Activated CD8-positive, alpha-beta memory T cell treated with anti-CD3 and anti-CD28 coated beads for 48 hours (primary cell): ENCODE data around the gene IGFL2.
"Not testable (repeated sequence)": the region's sequence is repeated elsewhere in the genome, so short reads cannot be mapped to it uniquely, and the experiment has no call there.

Source experiments
- DNase-seq, 3 experiments: peaks; one replicate each; pipeline ENCODE4 v3.0.0-alpha.2; 2020; ENCODE audit warnings: low read depth in 2 of 3, low spot score in 2 of 3

The IGFL2 gene

DNA sequence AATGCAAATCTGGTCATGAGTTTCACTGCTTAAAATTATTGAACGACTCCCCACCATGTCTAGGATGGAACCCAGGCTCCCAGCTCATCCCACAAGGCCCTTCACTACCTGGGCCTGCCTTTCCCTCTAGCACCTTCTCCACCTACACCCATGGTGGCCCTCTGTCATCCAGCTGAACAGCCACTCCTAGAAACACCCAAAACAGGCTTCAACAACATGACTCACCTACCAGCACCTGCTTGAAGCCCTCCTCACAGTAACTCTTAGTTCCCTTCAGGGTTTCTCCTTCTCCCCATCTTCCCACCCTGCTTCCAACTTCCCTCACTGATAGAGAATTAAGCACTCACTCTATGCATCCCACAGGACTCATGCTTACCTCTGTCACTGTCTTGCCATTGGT, 6.6 kb upstream of the IGFL2 start:
- DNase-seq: no peak

DNA sequence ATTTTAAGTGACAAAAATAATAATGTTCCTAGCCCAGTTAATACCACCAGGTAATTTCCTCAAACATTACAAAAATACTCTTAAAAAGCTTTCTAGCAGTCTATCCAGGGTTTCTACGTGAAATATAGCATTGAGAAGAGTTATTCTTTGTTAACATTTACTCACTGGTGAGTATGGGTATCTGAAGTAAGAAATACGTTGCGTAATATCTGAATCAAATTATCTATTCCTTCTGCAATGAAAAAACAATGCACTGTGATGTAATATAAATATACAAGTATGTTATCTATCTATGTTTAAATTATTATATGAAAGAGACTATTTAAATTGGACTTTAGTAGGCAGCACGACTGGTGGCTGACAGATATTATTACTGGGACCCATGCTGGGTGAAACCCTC, 5.7 kb upstream of the IGFL2 start:
- DNase-seq: no peak

DNA sequence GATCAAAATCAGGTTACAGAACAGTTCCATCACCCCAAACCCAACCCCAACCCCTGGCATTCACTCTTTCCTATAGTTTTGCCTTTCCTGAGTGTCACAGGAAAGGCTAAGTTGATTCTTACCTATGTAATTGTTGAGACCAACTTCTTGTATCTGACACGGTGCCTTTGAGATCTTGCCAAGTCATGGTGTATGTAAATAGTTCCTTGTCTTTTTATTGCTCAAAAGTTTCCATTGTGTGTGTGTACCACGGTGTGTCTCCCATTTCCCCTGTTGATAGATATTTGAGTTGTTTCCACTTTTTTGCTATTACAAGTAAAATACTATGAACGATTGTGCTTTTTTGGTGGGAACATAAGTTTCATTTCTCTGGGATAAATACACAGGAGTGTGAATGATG, 3.3 kb upstream of the IGFL2 start:
- DNase-seq: no peak

DNA sequence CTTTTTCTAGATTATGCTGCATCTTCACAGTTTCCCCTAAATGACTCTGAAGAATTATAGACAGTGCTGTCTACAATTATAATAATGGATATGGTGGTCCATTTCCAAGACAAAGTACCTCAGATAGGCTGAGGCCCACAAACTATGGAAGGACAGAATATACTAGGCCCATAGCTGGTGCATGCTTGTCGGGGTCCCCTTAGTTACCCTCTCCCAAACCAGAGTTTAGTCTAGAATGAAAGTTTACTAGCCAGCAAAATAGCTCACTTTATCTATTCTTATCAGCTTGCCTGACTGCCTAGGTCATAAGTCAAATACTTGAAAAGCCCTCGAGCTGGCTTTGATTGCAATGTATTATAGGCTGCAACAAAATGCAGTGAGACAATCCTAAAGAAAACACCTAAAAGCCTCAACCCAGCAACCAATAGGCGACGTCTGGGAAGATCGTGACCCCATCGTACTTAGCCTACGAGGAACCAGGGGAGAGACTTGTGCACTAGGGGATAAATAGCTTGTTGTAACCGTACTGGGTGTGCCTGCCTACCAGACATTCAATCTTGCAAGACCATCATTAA, 785 bp upstream of the IGFL2 start:
- no peak for DNase-seq

DNA sequence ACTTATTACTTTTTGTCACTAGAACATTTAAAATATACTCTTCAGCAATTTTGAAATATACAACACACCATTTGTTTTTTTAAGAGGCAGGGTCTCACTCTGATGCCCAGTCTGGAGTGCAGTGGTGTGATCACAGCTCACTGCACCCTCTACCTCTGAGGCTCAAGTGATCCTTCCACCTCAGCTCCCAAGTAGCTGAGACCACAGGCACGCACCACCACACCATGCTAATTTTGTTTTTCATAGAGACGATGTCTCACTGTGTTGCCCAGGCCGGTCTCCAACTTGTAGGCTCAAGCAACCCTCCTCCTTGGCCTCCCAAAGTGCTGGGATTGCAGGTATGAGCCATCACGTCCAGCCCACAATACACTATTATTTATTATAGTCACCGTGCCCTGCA, 2.6 kb downstream of the IGFL2 start:
- no peak for DNase-seq

DNA sequence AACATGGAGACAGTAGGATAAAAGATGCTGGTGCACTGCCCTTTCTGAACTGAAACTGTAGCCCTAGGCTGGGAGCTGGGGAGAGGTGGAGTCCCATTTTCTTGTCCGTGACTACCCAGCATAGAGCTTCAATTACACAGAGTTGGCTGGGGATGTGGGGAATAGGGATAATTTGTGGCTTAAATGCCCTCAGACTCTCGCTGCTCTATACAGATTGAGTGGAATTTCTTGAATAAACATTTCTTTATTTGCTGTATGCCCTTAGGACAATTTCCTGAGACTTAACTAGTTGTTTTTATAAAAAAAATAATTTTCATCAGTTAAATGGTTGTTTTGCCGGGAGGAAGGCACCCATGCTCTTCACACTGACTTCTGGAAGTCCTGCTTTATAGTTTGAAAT, 7.2 kb downstream of the IGFL2 start:
- no peak for DNase-seq

DNA sequence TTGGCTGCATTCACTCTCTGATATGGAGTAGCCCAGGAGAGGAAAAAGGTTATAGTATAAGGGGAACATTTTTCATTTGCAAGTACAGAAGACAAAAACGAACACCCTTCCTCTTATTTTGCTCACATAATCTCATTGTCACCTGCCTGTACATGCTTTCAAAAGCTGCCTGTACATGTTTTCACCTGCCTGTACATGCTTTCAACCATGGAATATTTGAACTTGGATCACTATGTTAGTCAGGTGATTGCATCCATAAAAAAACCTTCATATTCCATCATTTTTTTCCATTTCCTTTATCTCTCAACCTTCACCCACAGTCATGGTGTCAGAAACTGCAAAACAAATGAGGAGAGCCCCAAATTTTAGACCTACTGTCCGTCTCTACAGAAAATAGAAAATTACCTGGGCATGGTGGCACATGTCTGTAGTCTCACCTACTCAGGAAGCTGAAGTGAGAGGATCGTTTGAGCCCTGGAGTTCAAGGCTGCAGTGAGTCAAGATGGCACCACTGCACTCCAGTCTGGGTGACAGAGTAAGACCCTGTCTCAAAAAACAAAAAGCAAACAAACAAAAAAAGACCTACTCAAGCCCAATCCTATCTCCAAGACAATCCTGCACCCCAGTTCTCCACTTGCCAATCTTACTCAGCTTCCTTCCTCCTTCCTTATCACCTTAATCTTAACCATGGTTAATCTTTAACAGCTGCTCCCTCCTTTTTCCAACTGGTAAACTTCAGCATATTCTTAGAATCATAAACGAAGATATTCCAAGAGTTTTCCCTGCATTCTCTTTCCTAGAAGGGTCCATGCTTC, 11.6 kb downstream of the IGFL2 start:
- DNase-seq: no peak

DNA sequence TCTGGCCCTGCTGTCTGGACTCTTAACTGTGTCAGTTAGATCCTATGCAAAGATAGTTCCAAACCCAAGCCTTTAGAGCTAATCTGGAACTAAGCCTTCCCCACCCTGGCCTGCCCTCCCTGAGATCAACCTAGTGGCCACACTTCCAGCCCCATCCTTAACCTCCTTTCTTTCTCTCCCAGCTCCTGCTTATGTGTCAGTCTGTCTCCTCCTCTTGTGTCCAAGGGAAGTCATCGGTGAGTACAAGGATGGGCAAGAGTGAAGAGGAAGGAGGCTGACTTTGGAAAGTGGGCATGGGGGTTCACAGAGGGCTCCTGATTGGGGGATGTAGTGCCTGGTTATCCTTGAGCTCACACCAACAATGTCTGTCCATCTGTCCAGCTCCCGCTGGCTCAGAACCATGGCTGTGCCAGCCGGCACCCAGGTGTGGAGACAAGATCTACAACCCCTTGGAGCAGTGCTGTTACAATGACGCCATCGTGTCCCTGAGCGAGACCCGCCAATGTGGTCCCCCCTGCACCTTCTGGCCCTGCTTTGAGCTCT, 12.3 kb downstream of the IGFL2 start:
- no peak for DNase-seq

DNA sequence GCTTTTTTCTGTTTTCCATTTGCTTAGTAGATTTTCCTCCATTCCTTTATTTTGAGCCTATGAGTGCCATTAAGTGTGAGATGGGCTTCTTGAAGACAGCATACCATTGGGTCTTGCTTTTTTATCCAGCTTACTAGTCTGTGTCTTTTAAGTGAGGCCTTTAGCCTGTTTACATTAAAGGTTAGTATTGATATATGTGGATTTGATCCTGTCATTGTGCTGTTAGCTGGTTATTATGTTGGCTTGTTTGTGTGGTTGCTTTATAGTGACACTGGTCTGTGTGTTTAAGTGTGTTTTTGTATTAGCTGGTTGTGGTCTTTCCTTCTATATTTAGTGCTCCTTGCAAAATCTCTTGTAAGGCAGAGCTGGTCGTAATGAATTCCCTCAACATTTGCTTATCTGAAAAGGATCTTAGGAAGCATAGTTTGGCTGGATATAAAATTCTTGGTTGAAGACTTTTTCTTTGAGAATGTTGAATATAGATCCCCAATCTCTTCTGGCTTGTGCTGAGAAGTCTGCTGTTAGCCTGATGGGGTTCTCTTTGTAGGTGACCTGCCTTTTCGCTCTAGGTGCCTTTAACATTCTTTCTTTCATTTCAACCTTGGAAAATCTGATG, 13.7 kb downstream of the IGFL2 start:
- DNase-seq: not testable (repeated sequence)

DNA sequence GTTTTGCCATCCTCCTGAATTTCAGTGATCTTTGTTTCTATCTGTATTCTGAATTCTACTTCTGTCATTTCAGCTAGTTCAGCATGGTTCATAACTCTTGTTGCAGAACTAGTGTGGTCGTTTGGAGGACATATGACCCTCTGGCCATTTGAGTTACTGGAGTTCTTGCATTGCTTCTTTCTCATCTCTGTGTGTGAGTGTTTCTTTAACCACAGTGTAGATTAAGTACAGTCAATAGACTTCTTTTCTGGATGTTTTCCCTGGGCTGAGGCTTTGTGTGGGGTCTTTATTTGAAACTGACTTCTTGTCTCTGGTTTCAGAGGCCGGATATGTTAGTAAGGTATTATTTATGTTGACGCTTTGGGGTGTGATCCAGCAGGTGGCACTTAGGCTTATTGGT, 14.7 kb downstream of the IGFL2 start:
- DNase-seq: no peak

DNA sequence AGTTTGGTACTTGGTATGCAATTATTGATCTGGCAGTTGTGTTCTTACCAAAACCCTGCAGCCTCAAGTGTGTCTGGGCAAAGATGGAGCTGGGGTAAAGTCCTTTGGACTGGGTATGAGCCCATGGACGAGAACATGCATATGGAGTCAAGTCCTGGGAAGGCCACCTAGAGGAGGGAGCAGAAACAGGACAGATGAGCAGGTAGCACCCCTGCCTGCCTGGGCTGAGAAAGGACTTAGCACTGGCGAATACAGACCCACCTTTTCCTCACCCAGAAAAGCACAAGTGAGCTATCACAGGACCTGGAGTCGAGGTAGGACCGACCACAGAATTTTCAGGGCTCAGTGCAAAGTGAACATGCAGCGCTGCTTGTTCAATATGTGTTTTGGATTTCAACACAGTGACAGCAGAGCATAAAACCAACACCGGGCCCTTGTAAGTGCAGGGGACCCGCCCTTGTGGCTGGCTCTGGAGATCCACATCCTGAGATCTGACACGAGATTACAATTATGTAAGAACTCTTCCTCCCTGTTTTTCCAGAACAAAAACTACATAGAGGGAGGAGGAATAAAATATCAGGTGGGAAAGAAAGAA, 25.9 kb downstream of the IGFL2 start:
- DNase-seq: no peak

DNA sequence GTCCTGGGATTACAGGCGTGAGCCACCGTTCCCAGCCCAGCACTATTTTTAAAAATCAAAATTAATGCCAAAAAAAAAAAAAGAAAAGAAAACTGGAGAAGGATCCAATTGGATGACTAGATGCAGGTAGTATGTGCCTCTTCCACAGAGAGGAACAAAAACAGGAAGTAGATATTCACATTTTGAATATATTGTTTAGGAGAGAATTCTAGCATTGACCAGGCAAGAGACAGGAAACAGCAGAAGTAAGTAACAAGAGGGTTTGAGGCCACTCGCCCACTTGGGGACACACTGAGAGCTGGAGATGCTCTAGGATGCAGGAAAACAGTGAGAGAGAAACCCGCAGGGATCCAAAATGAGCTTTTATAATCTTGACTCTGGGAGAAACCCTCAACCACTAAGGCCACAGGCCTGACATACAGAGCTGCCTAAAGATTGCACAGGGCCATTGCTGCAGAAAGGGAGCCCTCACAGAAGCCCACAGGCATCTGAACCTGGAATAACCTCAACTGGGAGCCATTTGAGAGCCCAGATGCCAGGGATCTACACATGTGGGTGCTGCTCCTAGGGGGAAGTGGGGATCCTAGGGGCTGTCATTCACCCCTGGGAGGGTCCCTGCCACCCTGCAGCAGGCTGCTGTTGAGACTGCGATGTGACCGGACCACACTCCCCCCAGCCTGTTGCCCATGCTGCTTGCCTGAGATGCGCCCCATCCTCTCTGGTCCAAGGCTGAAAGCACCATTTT, 28.2 kb downstream of the IGFL2 start:
- DNase-seq: no peak

DNA sequence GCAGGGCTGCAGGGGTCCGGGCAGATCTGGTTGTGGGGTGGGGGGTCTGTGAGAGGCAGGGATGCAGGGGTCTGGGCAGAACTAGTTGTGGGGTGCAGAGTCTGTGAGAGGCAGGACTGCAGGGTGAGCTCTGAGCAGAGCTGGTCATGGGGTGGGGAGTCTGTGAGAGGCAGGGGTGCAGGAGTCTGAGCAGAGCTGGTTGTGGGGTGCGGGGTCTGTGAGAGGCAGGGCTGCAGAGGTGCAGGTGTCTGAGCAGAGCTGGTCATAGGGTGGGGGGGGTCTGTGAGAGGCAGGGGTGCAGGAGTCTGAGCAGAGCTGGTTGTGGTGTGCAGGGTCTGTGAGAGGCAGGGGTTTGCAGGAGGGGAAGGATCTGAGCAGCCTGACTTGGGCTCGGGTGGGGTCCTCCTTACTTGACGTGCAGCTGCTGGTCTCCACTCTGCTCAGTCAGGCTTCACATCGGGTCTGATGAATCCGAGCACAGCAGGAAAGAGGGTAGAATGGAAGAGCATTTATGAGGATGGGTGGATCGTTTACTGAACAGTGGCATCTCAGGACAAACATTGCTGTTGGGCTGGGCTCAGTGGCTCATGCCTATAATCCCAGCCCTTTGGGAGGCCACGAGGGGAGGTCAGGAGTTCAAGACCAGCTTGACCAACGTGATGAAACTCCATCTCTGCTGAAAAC, 31.2 kb downstream of the IGFL2 start:
- DNase-seq: no peak

DNA sequence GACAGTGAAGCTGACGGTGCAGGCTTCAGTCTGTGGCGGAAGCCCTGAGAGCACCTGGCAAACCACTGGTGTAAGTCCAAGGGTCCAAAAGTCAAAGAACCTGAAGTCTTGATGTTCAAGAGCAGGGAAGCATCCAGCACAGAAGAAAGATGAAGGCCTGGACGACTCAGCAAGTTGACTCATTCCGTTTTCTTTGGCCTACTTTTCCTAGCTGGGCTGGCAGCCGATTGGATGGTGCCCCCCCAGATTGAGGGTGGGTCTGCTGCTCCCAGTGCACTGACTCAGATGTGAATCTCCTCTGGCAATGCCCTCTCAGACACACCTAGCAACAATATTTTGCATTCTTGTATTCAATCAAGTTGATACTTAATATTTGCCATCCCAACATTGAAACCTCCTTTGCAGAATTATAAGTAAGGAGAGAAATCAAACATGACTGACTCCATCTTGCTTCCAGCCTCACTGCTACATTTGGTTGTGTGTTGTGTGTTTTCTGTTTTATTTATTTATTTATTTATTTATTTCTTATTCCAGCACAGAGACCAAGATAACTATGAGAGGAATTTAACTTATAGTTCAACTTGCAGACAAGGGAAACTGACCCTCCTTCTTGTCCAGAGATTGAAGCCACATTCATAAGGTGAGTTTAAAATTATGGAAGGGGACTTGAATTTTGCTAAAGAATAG, 32.8 kb downstream of the IGFL2 start:
- DNase-seq: no peak

DNA sequence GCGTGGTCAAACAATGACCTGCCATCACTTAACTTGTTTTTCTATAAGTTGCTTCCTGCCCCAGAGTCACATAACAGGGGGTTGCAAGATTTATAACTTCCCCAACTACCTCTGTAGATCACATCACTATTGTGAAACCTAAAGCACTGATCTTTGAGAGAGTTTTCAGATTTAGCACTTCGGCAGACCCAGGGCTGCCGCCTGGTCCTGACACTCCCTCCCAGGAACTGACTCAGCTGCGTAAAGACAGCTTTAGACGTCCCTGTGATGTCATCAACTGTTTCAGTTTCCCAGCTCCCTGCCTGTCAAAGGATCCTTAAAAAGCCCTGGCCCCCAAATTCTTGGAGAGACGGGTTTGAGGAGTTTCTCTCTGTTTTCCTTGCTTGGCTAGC, 33.3 kb downstream of the IGFL2 start:
- DNase-seq: no peak

DNA sequence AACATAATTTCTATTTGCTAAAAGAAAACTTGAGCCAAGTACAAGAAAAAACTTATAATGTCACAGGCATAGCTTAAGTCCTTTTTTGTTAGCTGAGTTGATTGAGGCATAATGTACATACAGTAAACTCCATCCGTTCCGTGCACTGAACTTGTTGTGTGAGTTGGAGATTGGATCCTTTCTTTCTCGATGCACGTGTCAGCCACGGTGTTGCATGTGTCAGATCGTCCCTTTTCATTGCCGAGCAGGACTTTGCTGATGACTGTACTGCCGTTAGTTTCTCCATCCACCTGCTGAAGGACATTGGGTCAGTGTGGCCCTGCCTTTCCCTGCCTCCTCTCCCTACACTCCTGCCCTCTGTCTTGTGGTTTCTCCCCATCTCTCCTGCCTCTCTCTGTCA, 34.4 kb downstream of the IGFL2 start:
- no peak for DNase-seq

DNA sequence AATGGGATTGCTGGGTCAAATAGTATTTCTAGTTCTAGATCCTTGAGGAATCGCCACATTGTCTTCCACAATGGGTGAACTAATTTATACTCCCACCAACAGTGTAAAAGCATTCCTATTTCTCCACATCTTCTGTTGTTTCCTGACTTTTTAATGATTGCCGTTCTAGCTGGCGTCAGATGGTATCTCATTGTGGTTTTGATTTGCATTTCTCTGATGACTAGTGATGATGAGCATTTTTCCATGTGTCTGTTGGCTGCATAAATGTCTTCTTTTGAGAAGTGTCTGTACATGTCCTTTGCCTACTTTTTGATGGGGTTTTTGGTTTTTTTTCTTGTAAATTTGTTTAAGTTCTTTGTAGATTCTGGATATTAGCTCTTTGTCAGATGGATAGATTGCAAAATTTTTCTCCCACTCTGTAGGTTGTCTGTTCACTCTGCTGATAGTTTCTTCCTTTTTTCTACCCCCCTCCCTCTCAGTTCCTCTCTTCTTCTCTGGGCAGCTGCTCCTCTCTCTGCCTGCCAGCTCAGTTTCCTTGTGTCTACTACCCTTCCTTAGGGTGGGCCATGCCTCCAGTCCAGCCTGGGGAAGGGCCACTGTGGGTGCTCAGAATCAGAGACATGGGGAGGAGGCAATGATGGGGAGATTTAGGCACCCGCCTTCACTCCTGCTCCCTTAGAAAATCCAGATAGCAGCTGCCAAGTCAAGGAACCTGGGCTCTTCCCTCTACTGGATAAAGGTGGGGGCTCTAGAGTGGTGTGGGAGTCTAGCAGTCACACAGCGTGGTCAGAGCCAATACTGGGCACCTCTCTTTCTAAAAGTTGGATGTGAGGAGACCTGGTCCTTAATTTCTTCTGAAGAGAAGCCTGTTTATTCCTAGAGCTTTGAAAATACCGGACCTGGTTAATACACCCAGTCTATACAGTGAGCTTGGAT, 37.0 kb downstream of the IGFL2 start:
- not testable (repeated sequence) for DNase-seq

DNA sequence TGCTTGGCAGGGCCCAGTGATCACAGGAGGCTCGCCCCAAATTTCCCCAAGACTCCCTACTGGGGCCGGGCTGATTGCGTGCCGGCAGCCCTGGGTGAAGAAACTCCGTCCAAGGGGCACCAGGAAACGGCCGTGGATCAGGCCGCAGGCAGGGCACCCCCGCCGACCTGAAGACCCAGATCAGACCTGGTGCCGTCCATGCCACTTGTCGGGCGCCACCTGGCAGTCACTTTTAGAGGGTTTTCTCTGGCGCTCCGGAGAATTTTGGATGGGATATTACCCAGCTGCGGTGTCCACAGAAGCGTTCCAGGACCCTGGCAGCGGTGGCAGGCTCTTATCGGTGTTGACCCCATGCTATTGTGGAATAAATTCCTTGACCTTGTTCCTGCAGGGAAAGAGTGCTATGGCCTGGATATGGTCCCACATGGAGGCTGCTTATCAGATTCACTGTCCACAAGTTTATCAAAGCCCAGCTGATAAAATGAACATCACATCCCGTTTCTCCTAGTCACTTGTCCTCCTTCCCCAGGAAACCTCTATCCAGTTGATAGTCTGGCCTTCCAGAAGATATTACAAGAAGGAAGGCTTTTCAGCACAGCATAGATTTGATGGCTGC, 38.2 kb downstream of the IGFL2 start:
- no peak for DNase-seq

DNA sequence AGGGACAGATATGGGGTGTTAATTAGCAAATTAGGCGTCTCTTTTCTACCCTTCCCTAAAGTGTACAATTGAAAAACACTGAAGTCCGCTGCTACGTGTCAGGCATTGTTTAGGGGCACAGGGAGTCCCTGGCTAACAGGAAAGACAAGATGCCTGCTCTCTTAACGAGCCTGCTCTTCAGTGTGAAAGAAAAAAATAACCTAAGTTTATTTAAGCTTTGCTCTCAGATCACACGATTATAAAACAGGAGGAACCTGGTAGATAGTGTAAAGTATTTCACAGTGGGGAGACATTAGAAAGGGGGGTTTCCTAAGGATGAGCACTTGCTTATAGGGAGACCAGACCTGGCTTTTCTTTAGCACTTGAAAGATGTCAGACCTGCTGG, 38.7 kb downstream of the IGFL2 start:
- no peak for DNase-seq
